IMR-90 (cell line): Measurements from ENCODE around the gene HMGXB3. TPM values are rescaled to one million over a fixed set of nuclear protein-coding genes. Genes with fewer than 3 reads are reported as not detected.

Experiments
- ATAC-seq: fragments of 200-7000 bp; cut with Tn5 transposase; 2 replicates; pipeline ENCODE4 v1.9.1; 2020; ENCODE audit warnings: low read depth, mild to moderate bottlenecking, moderate library complexity
- BruUV-seq: library from RNA; stranded (reverse); fragments of 400-500 nt; replicated peaks from 2 replicates; lab custom pipeline; 2021; lab: Mats Ljungman, UMichigan
- CTCF ChIA-PET: fragments of 300-600 bp; formaldehyde crosslinking; extraction: SDS; loops from one replicate; lab custom pipeline; 2021; ENCODE audit warnings: antibody characterized with exemption; lab: Yijun Ruan, JAX
- POLR2A ChIA-PET: fragments of 300-600 bp; sonication (Branson Sonifier 250); formaldehyde crosslinking; loops from one replicate; lab custom pipeline; 2022; ENCODE audit warnings: antibody characterized with exemption; ENCODE audit not compliant: unreplicated experiment; lab: Charles Lee
- DNase-seq: peaks from one replicate; pipeline ENCODE4 v3.0.0; 2013
- H2AFZ ChIP-seq: replicated peaks from 2 replicates; pipeline ENCODE3; 2013; ENCODE audit warnings: low read length, mild to moderate bottlenecking; ENCODE audit not compliant: poor library complexity
- H2AK5ac ChIP-seq: 2 replicates; pipeline ENCODE4 v1.6.1; 2013; ENCODE audit warnings: low read depth, low read length, inconsistent platforms
- H2AK9ac ChIP-seq: replicated peaks from 2 replicates; pipeline ENCODE3; 2013; ENCODE audit warnings: mild to moderate bottlenecking, low read depth, low read length, moderate library complexity; ENCODE audit not compliant: poor library complexity
- H2BK120ac ChIP-seq: 2 replicates; pipeline ENCODE4 v1.6.1; 2013; ENCODE audit warnings: low read depth, low read length, inconsistent platforms
- H2BK15ac ChIP-seq: 3 replicates; pipeline ENCODE4 v1.6.1; 2013; ENCODE audit warnings: low read depth, low read length, inconsistent platforms
- H2BK20ac ChIP-seq: 2 replicates; pipeline ENCODE4 v1.6.1; 2013; ENCODE audit warnings: low read depth, mild to moderate bottlenecking, inconsistent platforms, low read length, moderate library complexity
- H2BK5ac ChIP-seq: 2 replicates; pipeline ENCODE4 v1.6.1; 2013; ENCODE audit warnings: mild to moderate bottlenecking, low read depth, low read length, inconsistent platforms; ENCODE audit not compliant: poor library complexity, severe bottlenecking
- H3K14ac ChIP-seq: replicated peaks from 2 replicates; pipeline ENCODE4 v1.6.1; 2013; ENCODE audit warnings: low read depth, low read length, inconsistent platforms
- H3K18ac ChIP-seq: 2 replicates; pipeline ENCODE4 v1.6.1; 2013; ENCODE audit warnings: low read depth, low read length, control low read depth
- H3K23ac ChIP-seq: 2 replicates; pipeline ENCODE4 v1.6.1; 2013; ENCODE audit warnings: low read depth, low read length, inconsistent platforms
- H3K27ac ChIP-seq: 2 replicates; pipeline ENCODE4 v1.5.1; 2013; ENCODE audit warnings: mild to moderate bottlenecking, control low read depth, low read length; ENCODE audit not compliant: insufficient read depth
- H3K27me3 ChIP-seq: 2 replicates; pipeline ENCODE4 v1.6.1; 2013; ENCODE audit warnings: low read length; ENCODE audit not compliant: control insufficient read depth, insufficient read depth
- H3K36me3 ChIP-seq: 2 replicates; pipeline ENCODE4 v1.6.1; 2013; ENCODE audit warnings: low read length, mixed read lengths; ENCODE audit not compliant: control insufficient read depth, insufficient read depth
- H3K4ac ChIP-seq: 2 replicates; pipeline ENCODE4 v1.6.1; 2013; ENCODE audit warnings: low read depth, low read length, inconsistent platforms
- H3K4me1 ChIP-seq: 2 replicates; pipeline ENCODE4 v1.6.1; 2013; ENCODE audit warnings: low read length, mixed read lengths; ENCODE audit not compliant: control insufficient read depth, insufficient read depth
- H3K4me2 ChIP-seq: 2 replicates; pipeline ENCODE4 v1.6.1; 2013; ENCODE audit warnings: low read depth, mild to moderate bottlenecking, control low read depth, low read length, moderate library complexity
- H3K4me3 ChIP-seq: 2 replicates; pipeline ENCODE4 v1.5.1; 2013; ENCODE audit warnings: low read depth, mild to moderate bottlenecking, control low read depth, low read length, moderate library complexity; ENCODE audit not compliant: insufficient read depth
- H3K56ac ChIP-seq: 2 replicates; pipeline ENCODE4 v1.6.1; 2013; ENCODE audit warnings: low read length, inconsistent platforms; ENCODE audit not compliant: insufficient read depth; ENCODE audit errors: extremely low read depth
- H3K79me1 ChIP-seq, 2 experiments: 2 replicates each; pipeline ENCODE4 v1.6.1; 2013; ENCODE audit warnings: low read length in 2 of 2, inconsistent platforms in 1 of 2, low read depth in 1 of 2
- H3K9ac ChIP-seq: 2 replicates; pipeline ENCODE4 v1.6.1; 2013; ENCODE audit warnings: low read depth, low read length, control low read depth
- H3K9me1 ChIP-seq: 2 replicates; pipeline ENCODE4 v1.6.1; 2013; ENCODE audit warnings: low read length, inconsistent platforms; ENCODE audit not compliant: insufficient read depth
- H3K9me3 ChIP-seq: 2 replicates; pipeline ENCODE4 v1.6.1; 2013; ENCODE audit warnings: low read length; ENCODE audit not compliant: control insufficient read depth, insufficient read depth
- H4K20me1 ChIP-seq: 2 replicates; pipeline ENCODE4 v1.6.1; 2013; ENCODE audit warnings: low read length, inconsistent platforms; ENCODE audit not compliant: insufficient read depth
- H4K5ac ChIP-seq: 2 replicates; pipeline ENCODE4 v1.6.1; 2013; ENCODE audit warnings: mild to moderate bottlenecking, low read depth, low read length, control low read depth
- H4K8ac ChIP-seq, 2 experiments: 2 replicates each; pipeline ENCODE4 v1.6.1; 2013; ENCODE audit warnings: low read depth in 2 of 2, low read length in 2 of 2, control low read depth in 1 of 2, inconsistent platforms in 1 of 2
- H4K91ac ChIP-seq: 2 replicates; pipeline ENCODE4 v1.6.1; 2013; ENCODE audit warnings: low read depth, low read length, inconsistent platforms; ENCODE audit not compliant: insufficient read depth
- BHLHE40 ChIP-seq: fragments of 150-350 bp; IDR thresholded peaks from 2 replicates; pipeline ENCODE4 v1.6.1; 2016; ENCODE audit warnings: mild to moderate bottlenecking, low read depth, low read length
- CEBPB ChIP-seq: IDR thresholded peaks from 2 replicates; pipeline ENCODE4 v1.6.1; 2012; ENCODE audit warnings: low read depth, low read length, improper control_type of control experiment
- FOS ChIP-seq: fragments of 150-350 bp; IDR thresholded peaks from 2 replicates; pipeline ENCODE4 v1.6.1; 2016; ENCODE audit warnings: low read depth, low read length
- MAFK ChIP-seq: IDR thresholded peaks from 2 replicates; pipeline ENCODE4 v1.6.1; 2012; ENCODE audit warnings: low read depth, low read length, improper control_type of control experiment
- MAZ ChIP-seq: IDR thresholded peaks from 2 replicates; pipeline ENCODE4 v1.6.1; 2012; ENCODE audit warnings: low read depth, mild to moderate bottlenecking, low read length, improper control_type of control experiment, moderate library complexity, borderline replicate concordance
- MXI1 ChIP-seq: IDR thresholded peaks from 2 replicates; pipeline ENCODE4 v1.6.1; 2012; ENCODE audit warnings: low read depth, mild to moderate bottlenecking, low read length, moderate library complexity, borderline replicate concordance
- NFE2L2 ChIP-seq: fragments of 150-350 bp; IDR thresholded peaks from 2 replicates; pipeline ENCODE4 v1.6.1; 2016; ENCODE audit warnings: low read depth, mild to moderate bottlenecking, low read length
- POLR2A ChIP-seq: IDR thresholded peaks from 2 replicates; pipeline ENCODE4 v1.6.1; 2012; ENCODE audit warnings: mild to moderate bottlenecking, low read depth, low read length
- RAD21 ChIP-seq: IDR thresholded peaks from 2 replicates; pipeline ENCODE4 v1.6.1; 2012; ENCODE audit warnings: low read length, improper control_type of control experiment
- RCOR1 ChIP-seq: IDR thresholded peaks from 2 replicates; pipeline ENCODE4 v1.6.1; 2012; ENCODE audit warnings: mild to moderate bottlenecking, low read length, improper control_type of control experiment; ENCODE audit not compliant: insufficient replicate concordance
- RFX5 ChIP-seq: IDR thresholded peaks from 2 replicates; pipeline ENCODE4 v1.8.0; 2012; ENCODE audit warnings: low read depth, mild to moderate bottlenecking, low read length, moderate library complexity
- SMC3 ChIP-seq: fragments of 150-350 bp; IDR thresholded peaks from 2 replicates; pipeline ENCODE4 v1.6.1; 2016; ENCODE audit warnings: low read depth, mild to moderate bottlenecking, antibody characterized with exemption, low read length, moderate library complexity
- WGBS, 2 experiments: methylation state at CpG; one replicate each; pipeline versions ENCODE4 v1.1.5 to v1.1.7; 2013; ENCODE audit warnings: missing lambda C conversion rate in 2 of 2; ENCODE audit not compliant: insufficient read length in 1 of 2; ENCODE audit errors: extremely low coverage in 2 of 2; 5-methylcytosine and 5-hydroxymethylcytosine counted together
- dilution Hi-C: fragments of 300-500 bp; cut with HindIII; formaldehyde crosslinking; loops from one replicate; pipeline ENCODE4 v1.14.3; 2018; ENCODE audit warnings: low sequenced_read_pairs; ENCODE audit not compliant: unreplicated experiment
- in situ Hi-C: fragments of 300-500 bp; cut with MboI; formaldehyde crosslinking; loops from 3 replicates; pipeline ENCODE4 v1.14.3; 2019; ENCODE audit warnings: low sequenced_read_pairs, inconsistent platforms, mixed read lengths
- intact Hi-C: fragments of 100-400 bp; cut with micrococcal nuclease; formaldehyde crosslinking; loops from 2 replicates; pipeline ENCODE4 v1.10.0; 2022
- polyA plus RNA-seq, 3 experiments: library from polyadenylated mRNA; depleted of rRNA; stranded (reverse); fragments of >200 nt; gene quantifications; 2 replicates each; pipeline ENCODE4 v1.2.3, GENCODE V29; 2012; ENCODE audit warnings: low replicate concordance in 1 of 3
- total RNA-seq: library from RNA; depleted of rRNA; stranded (reverse); fragments of >200 nt; gene quantifications from 2 replicates; pipeline ENCODE4 v1.2.3, GENCODE V29; 2012
- TF ChIP-seq, protein P1 (sequence below): conservative IDR thresholded peaks from 2 replicates; pipeline ENCODE4 v1.5.1; 2012; ENCODE audit warnings: mild to moderate bottlenecking, low read depth, low read length, improper control_type of control experiment
- TF ChIP-seq, protein P2 (sequence below): fragments of 150-350 bp; IDR thresholded peaks from 2 replicates; pipeline ENCODE4 v1.6.1; 2017; ENCODE audit warnings: mild to moderate bottlenecking, antibody characterized with exemption, low read length, low read depth
- TF ChIP-seq, protein P3 (sequence below): fragments of 150-350 bp; IDR thresholded peaks from 2 replicates; pipeline ENCODE4 v1.6.1; 2016; ENCODE audit warnings: low read depth, mild to moderate bottlenecking, low read length, moderate library complexity, borderline replicate concordance

HMGXB3 gene
- total and polyA plus RNA-seq, 2 of the 4 experiments (the other 2 are of a cell fraction), result 27.6 to 30.6 TPM

GRCh38 chr5:150009671-150010387, 9.3 kb downstream of the HMGXB3 start:
- ChIA-PET CTCF (interaction anchor here (1.0 kb wide), 1 partner anchor 48 kb away, joined by 3 read pairs; no protein-coding TSS in a partner anchor), POLR2A (no interaction called here)
- no peak for TF ChIP-seq NFE2L2
- no peak for TF ChIP-seq RAD21
- no peak for TF ChIP-seq FOS
- TF ChIP-seq RCOR1, result no peak
- TF ChIP-seq RFX5, result no peak
- TF ChIP-seq CEBPB, result no peak
- TF ChIP-seq BHLHE40, result no peak
- no peak for TF ChIP-seq SMC3
- TF ChIP-seq, protein P1, sequence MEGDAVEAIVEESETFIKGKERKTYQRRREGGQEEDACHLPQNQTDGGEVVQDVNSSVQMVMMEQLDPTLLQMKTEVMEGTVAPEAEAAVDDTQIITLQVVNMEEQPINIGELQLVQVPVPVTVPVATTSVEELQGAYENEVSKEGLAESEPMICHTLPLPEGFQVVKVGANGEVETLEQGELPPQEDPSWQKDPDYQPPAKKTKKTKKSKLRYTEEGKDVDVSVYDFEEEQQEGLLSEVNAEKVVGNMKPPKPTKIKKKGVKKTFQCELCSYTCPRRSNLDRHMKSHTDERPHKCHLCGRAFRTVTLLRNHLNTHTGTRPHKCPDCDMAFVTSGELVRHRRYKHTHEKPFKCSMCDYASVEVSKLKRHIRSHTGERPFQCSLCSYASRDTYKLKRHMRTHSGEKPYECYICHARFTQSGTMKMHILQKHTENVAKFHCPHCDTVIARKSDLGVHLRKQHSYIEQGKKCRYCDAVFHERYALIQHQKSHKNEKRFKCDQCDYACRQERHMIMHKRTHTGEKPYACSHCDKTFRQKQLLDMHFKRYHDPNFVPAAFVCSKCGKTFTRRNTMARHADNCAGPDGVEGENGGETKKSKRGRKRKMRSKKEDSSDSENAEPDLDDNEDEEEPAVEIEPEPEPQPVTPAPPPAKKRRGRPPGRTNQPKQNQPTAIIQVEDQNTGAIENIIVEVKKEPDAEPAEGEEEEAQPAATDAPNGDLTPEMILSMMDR, result no peak
- TF ChIP-seq MAZ, result no peak
- no peak for TF ChIP-seq MAFK
- TF ChIP-seq, protein P2, sequence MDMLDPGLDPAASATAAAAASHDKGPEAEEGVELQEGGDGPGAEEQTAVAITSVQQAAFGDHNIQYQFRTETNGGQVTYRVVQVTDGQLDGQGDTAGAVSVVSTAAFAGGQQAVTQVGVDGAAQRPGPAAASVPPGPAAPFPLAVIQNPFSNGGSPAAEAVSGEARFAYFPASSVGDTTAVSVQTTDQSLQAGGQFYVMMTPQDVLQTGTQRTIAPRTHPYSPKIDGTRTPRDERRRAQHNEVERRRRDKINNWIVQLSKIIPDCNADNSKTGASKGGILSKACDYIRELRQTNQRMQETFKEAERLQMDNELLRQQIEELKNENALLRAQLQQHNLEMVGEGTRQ, result no peak
- TF ChIP-seq, protein P3, sequence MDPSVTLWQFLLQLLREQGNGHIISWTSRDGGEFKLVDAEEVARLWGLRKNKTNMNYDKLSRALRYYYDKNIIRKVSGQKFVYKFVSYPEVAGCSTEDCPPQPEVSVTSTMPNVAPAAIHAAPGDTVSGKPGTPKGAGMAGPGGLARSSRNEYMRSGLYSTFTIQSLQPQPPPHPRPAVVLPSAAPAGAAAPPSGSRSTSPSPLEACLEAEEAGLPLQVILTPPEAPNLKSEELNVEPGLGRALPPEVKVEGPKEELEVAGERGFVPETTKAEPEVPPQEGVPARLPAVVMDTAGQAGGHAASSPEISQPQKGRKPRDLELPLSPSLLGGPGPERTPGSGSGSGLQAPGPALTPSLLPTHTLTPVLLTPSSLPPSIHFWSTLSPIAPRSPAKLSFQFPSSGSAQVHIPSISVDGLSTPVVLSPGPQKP, result no peak
- TF ChIP-seq POLR2A, result no peak
- no peak for TF ChIP-seq MXI1

More at GRCh38 chr5:150009671-150010387, 9.3 kb downstream of the HMGXB3 start:
- no peak overlapping the region for H3K14ac ChIP-seq
- H4K20me1 ChIP-seq, result peaks cover 3% of the 10 kb centered on the region; the same call in 1 of the 2 replicates
- DNase-seq, result no peak
- H2BK15ac ChIP-seq, result no peak overlapping the region
- H3K4ac ChIP-seq, result no peak overlapping the region
- peaks cover 2% of the 10 kb centered on the region for H3K9me3 ChIP-seq
- H3K27me3 ChIP-seq, result no peaks in the 10 kb centered on the region
- peaks cover 39 to 60% of the 10 kb centered on the region in 2 experiments for H3K79me1 ChIP-seq
- H4K8ac ChIP-seq, result no peak overlapping the region
- no peak overlapping the region for H2BK20ac ChIP-seq
- no peak overlapping the region for H3K23ac ChIP-seq
- dilution Hi-C loops (no loop called here), intact Hi-C loops (loop anchor here (10.0 kb wide), 2 partner anchors 345 to 425 kb away; partner anchors contain the start of gene TCOF1), in situ Hi-C loops (loop anchor here (10.0 kb wide), 1 partner anchor 205 kb away; no protein-coding TSS in a partner anchor)
- ATAC-seq, result no peak
- H3K18ac ChIP-seq, result no peak overlapping the region
- no peak overlapping the region for H4K5ac ChIP-seq
- H2AFZ ChIP-seq, result no peak overlapping the region
- H3K36me3 ChIP-seq, result peaks cover 41% of the 10 kb centered on the region
- H2AK9ac ChIP-seq, result no peak overlapping the region
- H3K4me1 ChIP-seq, result no peaks in the 10 kb centered on the region
- WGBS, 2 experiments, result 100% methylated on average over 1 of the region's 6 CpGs; no CpG with 5 or more reads in 1 of the 2 experiments
- no peak overlapping the region for H3K27ac ChIP-seq
- H3K4me2 ChIP-seq, result no peak overlapping the region
- BruUV-seq, result no TSS peak
- no peak overlapping the region for H3K56ac ChIP-seq
- H3K9me1 ChIP-seq, result peaks cover 7% of the 10 kb centered on the region; the same call in 1 of the 2 replicates
- no peak overlapping the region for H3K4me3 ChIP-seq
- no peak overlapping the region for H3K9ac ChIP-seq
- no peak overlapping the region for H2AK5ac ChIP-seq
- no peak overlapping the region for H2BK120ac ChIP-seq
- no peak overlapping the region for H4K91ac ChIP-seq
- no peak overlapping the region for H2BK5ac ChIP-seq
